SK-N-SH (cell line): ENCODE results near the gene USP27X. TPM values are rescaled to one million over a fixed set of nuclear protein-coding genes. Genes with fewer than 3 reads are reported as not detected.

Experiments used
- CTCF ChIA-PET: fragments of 300-600, 350-600 bp; formaldehyde crosslinking; extraction: SDS; loops from one replicate; lab custom pipeline; 2021; lab: Yijun Ruan, JAX
- POLR2A ChIA-PET: fragments of 350-600 bp; sonication (Branson Sonifier 250); formaldehyde crosslinking; extraction: SDS; loops from one replicate; lab custom pipeline; 2020; ENCODE audit warnings: antibody characterized with exemption, inconsistent platforms; lab: Yijun Ruan, JAX
- DNase-seq: peaks from one replicate; pipeline ENCODE4 v3.0.0; 2012
- H2AFZ ChIP-seq: fragments of 200-600 bp; sonication (generic); 2 replicates; pipeline ENCODE4 v1.8.1; 2016; ENCODE audit warnings: antibody characterized with exemption, mild to moderate bottlenecking, low read depth
- H3F3A ChIP-seq: fragments of 200-600 bp; sonication (generic); replicated peaks from 2 replicates; pipeline ENCODE3; 2016; ENCODE audit warnings: antibody characterized with exemption, mild to moderate bottlenecking; ENCODE audit not compliant: insufficient read depth
- H3K27ac ChIP-seq, 2 experiments: fragments of 200-500 bp in 1 of 2; fragments of 200-600 bp in 1 of 2; sonication (Bioruptor generic) in 1 of 2; sonication (generic), shearing (Covaris generic) in 1 of 2; 2 replicates each; pipeline versions ENCODE4 v1.5.1 to v1.6.1; 2014 to 2016; ENCODE audit warnings: low read depth in 2 of 2, inconsistent platforms in 1 of 2, low read length in 1 of 2, mild to moderate bottlenecking in 1 of 2, mixed read lengths in 1 of 2
- H3K27me3 ChIP-seq: fragments of 200-600 bp; sonication (generic), shearing (Covaris generic); 2 replicates; pipeline ENCODE4 v1.6.1; 2016; ENCODE audit warnings: mixed run types; ENCODE audit not compliant: insufficient read depth
- H3K36me3 ChIP-seq, 2 experiments: fragments of 200-500 bp in 1 of 2; fragments of 200-600 bp in 1 of 2; sonication (Bioruptor generic) in 1 of 2; sonication (generic) in 1 of 2; replicated peaks in 1 of 2; 2 replicates each; pipeline versions ENCODE3 to v1.5.1; 2014 to 2016; ENCODE audit warnings: low read length in 1 of 2, mild to moderate bottlenecking in 1 of 2; ENCODE audit not compliant: insufficient read depth in 2 of 2, control insufficient read depth in 1 of 2
- H3K4me1 ChIP-seq, 2 experiments: fragments of 200-500 bp in 1 of 2; fragments of 200-600 bp in 1 of 2; sonication (Bioruptor generic) in 1 of 2; sonication (generic), shearing (Covaris generic) in 1 of 2; 2 replicates each; pipeline versions ENCODE4 v1.5.1 to v1.6.1; 2014 to 2016; ENCODE audit warnings: low read depth in 1 of 2, low read length in 1 of 2, mixed run types in 1 of 2; ENCODE audit not compliant: insufficient read depth in 2 of 2, control insufficient read depth in 1 of 2
- H3K4me2 ChIP-seq: fragments of 200-600 bp; sonication (generic), shearing (Covaris generic); 2 replicates; pipeline ENCODE4 v1.6.1; 2017; ENCODE audit warnings: mixed run types
- H3K4me3 ChIP-seq, 2 experiments: fragments of 200-500 bp in 1 of 2; fragments of 200-600 bp in 1 of 2; sonication (Bioruptor generic) in 1 of 2; sonication (generic), shearing (Covaris generic) in 1 of 2; 2 replicates each; pipeline versions ENCODE4 v1.5.1 to v1.8.1; 2014 to 2016; ENCODE audit warnings: low read depth in 2 of 2, inconsistent platforms in 1 of 2, low read length in 1 of 2, mild to moderate bottlenecking in 1 of 2, mixed read lengths in 1 of 2, moderate library complexity in 1 of 2
- H3K79me2 ChIP-seq: fragments of 200-600 bp; sonication (generic); 2 replicates; pipeline ENCODE4 v1.8.1; 2017; ENCODE audit warnings: mild to moderate bottlenecking; ENCODE audit not compliant: insufficient read depth
- H3K9ac ChIP-seq: fragments of 200-600 bp; sonication (generic); 2 replicates; pipeline ENCODE4 v1.6.1; 2017; ENCODE audit warnings: mixed run types
- H3K9me2 ChIP-seq: fragments of 200-600 bp; sonication (generic); 2 replicates; pipeline ENCODE4 v1.6.1; 2017; ENCODE audit warnings: mixed run types
- H3K9me3 ChIP-seq: fragments of 200-600 bp; sonication (generic); 2 replicates; pipeline ENCODE4 v1.6.1; 2017; ENCODE audit warnings: mixed run types, mild to moderate bottlenecking, moderate library complexity
- H4K20me1 ChIP-seq: fragments of 200-600 bp; sonication (generic); 2 replicates; pipeline ENCODE4 v1.6.1; 2017; ENCODE audit warnings: mild to moderate bottlenecking, mixed run types; ENCODE audit not compliant: insufficient read depth
- CHD2 ChIP-seq: fragments of 150-350 bp; IDR thresholded peaks from 2 replicates; pipeline ENCODE4 v1.6.1; 2018; ENCODE audit warnings: low read length; ENCODE audit not compliant: partially characterized antibody
- ELF1 ChIP-seq: IDR thresholded peaks from 2 replicates; pipeline ENCODE4 v1.4.0; 2012
- EZH2phosphoT487 ChIP-seq: fragments of 200-600 bp; sonication (generic); IDR thresholded peaks from 2 replicates; pipeline ENCODE4 v1.6.1; 2017; ENCODE audit warnings: low read depth, mixed run types, mild to moderate bottlenecking, antibody characterized with exemption, moderate library complexity, borderline replicate concordance
- FOSL2 ChIP-seq: IDR thresholded peaks from 2 replicates; pipeline ENCODE4 v1.4.0; 2012; ENCODE audit warnings: low read depth, mild to moderate bottlenecking, moderate library complexity, borderline replicate concordance
- FOXJ3 ChIP-seq: sonication (generic); formaldehyde crosslinking; IDR thresholded peaks from 2 replicates; pipeline ENCODE4 v1.5.1; 2020; ENCODE audit warnings: mild to moderate bottlenecking, missing genetic modification reagents
- FOXM1 ChIP-seq: IDR thresholded peaks from 2 replicates; pipeline ENCODE4 v1.4.0; 2012; ENCODE audit warnings: low read depth, mild to moderate bottlenecking
- JUND ChIP-seq: IDR thresholded peaks from 2 replicates; pipeline ENCODE4 v1.4.0; 2012
- MAX ChIP-seq: IDR thresholded peaks from 2 replicates; pipeline ENCODE4 v1.4.0; 2012; ENCODE audit warnings: low read depth
- MEF2A ChIP-seq: IDR thresholded peaks from 2 replicates; pipeline ENCODE4 v1.4.0; 2012; ENCODE audit warnings: low read depth, borderline replicate concordance
- NFIC ChIP-seq: IDR thresholded peaks from 2 replicates; pipeline ENCODE4 v1.4.0; 2012; ENCODE audit warnings: borderline replicate concordance
- NRF1 ChIP-seq: IDR thresholded peaks from 2 replicates; pipeline ENCODE4 v1.6.1; 2012; ENCODE audit warnings: low read depth, mild to moderate bottlenecking, low read length
- RAD21 ChIP-seq: IDR thresholded peaks from 2 replicates; pipeline ENCODE4 v1.6.1; 2012; ENCODE audit warnings: mild to moderate bottlenecking, low read length
- RCOR1 ChIP-seq: fragments of 150-350 bp; IDR thresholded peaks from 2 replicates; pipeline ENCODE4 v1.6.1; 2017; ENCODE audit warnings: antibody characterized with exemption, low read length
- REST ChIP-seq: IDR thresholded peaks from 2 replicates; pipeline ENCODE4 v1.6.1; 2012; ENCODE audit warnings: mild to moderate bottlenecking, low read depth, low read length, moderate library complexity
- RFX5 ChIP-seq: IDR thresholded peaks from 2 replicates; pipeline ENCODE4 v1.6.1; 2012; ENCODE audit warnings: mild to moderate bottlenecking, improper control_type of control experiment, low read length
- RXRA ChIP-seq: IDR thresholded peaks from 2 replicates; pipeline ENCODE4 v1.4.0; 2012; ENCODE audit warnings: low read depth, mild to moderate bottlenecking, borderline replicate concordance
- TAF1 ChIP-seq: IDR thresholded peaks from 2 replicates; pipeline ENCODE4 v1.6.1; 2012; ENCODE audit warnings: low read depth, mild to moderate bottlenecking, low read length, moderate library complexity, borderline replicate concordance
- TCF12 ChIP-seq: IDR thresholded peaks from 2 replicates; pipeline ENCODE4 v1.4.0; 2012
- WGBS: methylation state at CpG from one replicate; pipeline ENCODE4 v1.1.6; 2017; ENCODE audit warnings: low lambda C conversion rate; 5-methylcytosine and 5-hydroxymethylcytosine counted together
- polyA plus RNA-seq, 3 experiments: library from polyadenylated mRNA; depleted of rRNA; stranded (reverse); fragments of >200 nt; gene quantifications; 2 replicates each; pipeline ENCODE4 v1.2.3, GENCODE V29; 2012
- TF ChIP-seq, protein P1 (sequence below): IDR thresholded peaks from 2 replicates; pipeline ENCODE4; 2012
- TF ChIP-seq, protein P2 (sequence below): fragments of 150-350 bp; IDR thresholded peaks from 2 replicates; pipeline ENCODE4 v1.6.1; 2017; ENCODE audit warnings: antibody characterized with exemption, low read length, low read depth, borderline replicate concordance

USP27X gene
- polyA plus RNA-seq, 1 of the 3 experiments (the other 2 are of a cell fraction), result 1.9 TPM

DNA sequence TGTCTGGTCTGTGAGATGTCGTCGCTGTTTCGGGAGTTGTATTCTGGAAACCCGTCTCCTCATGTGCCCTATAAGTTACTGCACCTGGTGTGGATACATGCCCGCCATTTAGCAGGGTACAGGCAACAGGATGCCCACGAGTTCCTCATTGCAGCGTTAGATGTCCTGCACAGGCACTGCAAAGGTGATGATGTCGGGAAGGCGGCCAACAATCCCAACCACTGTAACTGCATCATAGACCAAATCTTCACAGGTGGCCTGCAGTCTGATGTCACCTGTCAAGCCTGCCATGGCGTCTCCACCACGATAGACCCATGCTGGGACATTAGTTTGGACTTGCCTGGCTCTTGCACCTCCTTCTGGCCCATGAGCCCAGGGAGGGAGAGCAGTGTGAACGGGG lies 1.4 kb downstream of the USP27X start:
- Histone ChIP-seq H2AFZ (no peak overlapping the region), H3K4me1 (peaks cover 0 to 25% of the 10 kb centered on the region in 2 experiments; a peak in 1 of 4 replicates), H3K4me3 (peak overlapping the region in 1 of 2 experiments; percentile 66; a peak in 1 of 4 replicates), H3K27me3 (no peaks in the 10 kb centered on the region), H3K4me2 (peak overlapping the region; percentile 76; the same call in 1 of the 2 replicates), H3K79me2 (peaks cover 5% of the 10 kb centered on the region; the same call in 1 of the 2 replicates), H3K36me3 (no peaks in the 10 kb centered on the region), H3F3A (no peaks in the 10 kb centered on the region), H3K9ac (no peak overlapping the region), H4K20me1 (no peaks in the 10 kb centered on the region), H3K9me3 (no peaks in the 10 kb centered on the region), H3K27ac (no peak overlapping the region), H3K9me2 (no peaks in the 10 kb centered on the region)
- ChIA-PET POLR2A (no interaction called here), CTCF (interaction anchor here (1.6 kb wide), 1 partner anchor 8 kb away, joined by 4 read pairs; no protein-coding TSS in a partner anchor)
- TF ChIP-seq TAF1 (no peak), EZH2phosphoT487 (no peak), CHD2 (no peak), FOXM1 (no peak), MEF2A (no peak), REST (no peak), RFX5 (no peak), RCOR1 (no peak), JUND (no peak), NRF1 (no peak), ELF1 (no peak), RAD21 (no peak), FOSL2 (no peak), RXRA (no peak), TCF12 (no peak), MAX (no peak), FOXJ3 (CRISPR knock-in tag) (no peak), NFIC (no peak)
- TF ChIP-seq, protein P1, sequence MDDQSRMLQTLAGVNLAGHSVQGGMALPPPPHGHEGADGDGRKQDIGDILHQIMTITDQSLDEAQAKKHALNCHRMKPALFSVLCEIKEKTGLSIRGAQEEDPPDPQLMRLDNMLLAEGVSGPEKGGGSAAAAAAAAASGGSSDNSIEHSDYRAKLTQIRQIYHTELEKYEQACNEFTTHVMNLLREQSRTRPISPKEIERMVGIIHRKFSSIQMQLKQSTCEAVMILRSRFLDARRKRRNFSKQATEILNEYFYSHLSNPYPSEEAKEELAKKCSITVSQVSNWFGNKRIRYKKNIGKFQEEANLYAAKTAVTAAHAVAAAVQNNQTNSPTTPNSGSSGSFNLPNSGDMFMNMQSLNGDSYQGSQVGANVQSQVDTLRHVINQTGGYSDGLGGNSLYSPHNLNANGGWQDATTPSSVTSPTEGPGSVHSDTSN, result no peak
- TF ChIP-seq, protein P2, sequence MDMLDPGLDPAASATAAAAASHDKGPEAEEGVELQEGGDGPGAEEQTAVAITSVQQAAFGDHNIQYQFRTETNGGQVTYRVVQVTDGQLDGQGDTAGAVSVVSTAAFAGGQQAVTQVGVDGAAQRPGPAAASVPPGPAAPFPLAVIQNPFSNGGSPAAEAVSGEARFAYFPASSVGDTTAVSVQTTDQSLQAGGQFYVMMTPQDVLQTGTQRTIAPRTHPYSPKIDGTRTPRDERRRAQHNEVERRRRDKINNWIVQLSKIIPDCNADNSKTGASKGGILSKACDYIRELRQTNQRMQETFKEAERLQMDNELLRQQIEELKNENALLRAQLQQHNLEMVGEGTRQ, result no peak
- DNase-seq, result no peak
- 72% methylated on average over 7 of the region's 12 CpGs for WGBS
